CD4-positive, alpha-beta T cell treated with Interleukin-17A for 4 hours (primary cell): Measurements from ENCODE around the gene ANKRD24.
"Not testable (repeated sequence)": the region's sequence is repeated elsewhere in the genome, so short reads cannot be mapped to it uniquely, and the experiment has no call there.

Source experiments
- DNase-seq: peaks from one replicate; pipeline ENCODE4 v3.0.0-alpha.2; 2020; ENCODE audit warnings: mixed read lengths

Gene ANKRD24

GRCh38 chr19:4174213-4174894 lies 8.1 kb upstream of the ANKRD24 start:
- DNase-seq = no peak

- DNase-seq = no peak
Measured at GRCh38 chr19:4174895-4175668, 7.4 kb upstream of the ANKRD24 start.

- DNase-seq = no peak
Measured at GRCh38 chr19:4175669-4175931, 6.9 kb upstream of the ANKRD24 start.

GRCh38 chr19:4177146-4177545 lies 5.3 kb upstream of the ANKRD24 start:
- DNase-seq = no peak

GRCh38 chr19:4178990-4179389 lies 3.5 kb upstream of the ANKRD24 start:
- no peak for DNase-seq

GRCh38 chr19:4181053-4181508 lies 1.4 kb upstream of the ANKRD24 start:
- no peak for DNase-seq

- no peak for DNase-seq
Measured at GRCh38 chr19:4183967-4184717, 1.7 kb downstream of the ANKRD24 start.

- DNase-seq = no peak
Measured at GRCh38 chr19:4184718-4185352, 2.3 kb downstream of the ANKRD24 start.

- no peak for DNase-seq
Measured at GRCh38 chr19:4185413-4186086, 3.1 kb downstream of the ANKRD24 start.

- DNase-seq = peak; percentile 84
Measured at GRCh38 chr19:4186087-4186993, 3.9 kb downstream of the ANKRD24 start.

GRCh38 chr19:4187313-4188122 lies 5.0 kb downstream of the ANKRD24 start:
- no peak for DNase-seq

- no peak for DNase-seq
Measured at GRCh38 chr19:4189641-4190040, 7.2 kb downstream of the ANKRD24 start.

GRCh38 chr19:4192537-4192936 lies 10.0 kb downstream of the ANKRD24 start:
- not testable (repeated sequence) for DNase-seq

GRCh38 chr19:4194353-4194752 lies 11.9 kb downstream of the ANKRD24 start:
- DNase-seq = no peak

- DNase-seq = no peak
Measured at GRCh38 chr19:4196009-4196408, 13.5 kb downstream of the ANKRD24 start.

GRCh38 chr19:4196587-4197148 lies 14.2 kb downstream of the ANKRD24 start:
- no peak for DNase-seq

GRCh38 chr19:4197228-4197624 lies 14.7 kb downstream of the ANKRD24 start:
- DNase-seq = no peak

GRCh38 chr19:4197625-4198466 lies 15.4 kb downstream of the ANKRD24 start:
- DNase-seq = no peak

- no peak for DNase-seq
Measured at GRCh38 chr19:4198467-4199126, 16.1 kb downstream of the ANKRD24 start.
